ENCODE measurements around the gene CDIPT.
"Not testable (repeated sequence)": the region's sequence is repeated elsewhere in the genome, so short reads cannot be mapped to it uniquely, and the experiment has no call there.

DNA sequence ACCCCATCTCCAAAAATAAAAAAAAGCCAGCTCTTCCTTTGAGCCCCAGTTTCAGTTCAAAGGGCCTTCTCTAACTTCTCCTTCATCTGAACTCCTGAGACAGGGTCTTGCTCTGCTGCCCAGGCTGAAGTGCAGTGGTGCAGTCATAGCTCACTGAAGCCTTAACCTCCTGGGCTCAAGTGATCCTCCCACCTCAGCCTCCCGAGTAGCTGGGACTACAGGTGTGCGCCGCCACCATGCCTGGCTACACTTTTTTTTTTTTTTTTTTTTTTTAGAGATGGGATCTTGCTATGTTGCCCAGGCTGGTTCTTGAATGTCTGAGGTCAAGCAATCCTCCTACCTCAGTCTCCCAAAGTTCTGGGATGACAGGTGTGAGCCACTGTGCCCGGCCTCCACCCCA is 29.8 kb downstream of the CDIPT start:
- TF ChIP-seq, protein P1, sequence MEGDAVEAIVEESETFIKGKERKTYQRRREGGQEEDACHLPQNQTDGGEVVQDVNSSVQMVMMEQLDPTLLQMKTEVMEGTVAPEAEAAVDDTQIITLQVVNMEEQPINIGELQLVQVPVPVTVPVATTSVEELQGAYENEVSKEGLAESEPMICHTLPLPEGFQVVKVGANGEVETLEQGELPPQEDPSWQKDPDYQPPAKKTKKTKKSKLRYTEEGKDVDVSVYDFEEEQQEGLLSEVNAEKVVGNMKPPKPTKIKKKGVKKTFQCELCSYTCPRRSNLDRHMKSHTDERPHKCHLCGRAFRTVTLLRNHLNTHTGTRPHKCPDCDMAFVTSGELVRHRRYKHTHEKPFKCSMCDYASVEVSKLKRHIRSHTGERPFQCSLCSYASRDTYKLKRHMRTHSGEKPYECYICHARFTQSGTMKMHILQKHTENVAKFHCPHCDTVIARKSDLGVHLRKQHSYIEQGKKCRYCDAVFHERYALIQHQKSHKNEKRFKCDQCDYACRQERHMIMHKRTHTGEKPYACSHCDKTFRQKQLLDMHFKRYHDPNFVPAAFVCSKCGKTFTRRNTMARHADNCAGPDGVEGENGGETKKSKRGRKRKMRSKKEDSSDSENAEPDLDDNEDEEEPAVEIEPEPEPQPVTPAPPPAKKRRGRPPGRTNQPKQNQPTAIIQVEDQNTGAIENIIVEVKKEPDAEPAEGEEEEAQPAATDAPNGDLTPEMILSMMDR (IDR thresholded peaks at IDR 0.05) = not testable (repeated sequence)
- not testable (repeated sequence) for TF ChIP-seq POLR2A (IDR thresholded peaks at IDR 0.05)
